Measurements from ENCODE around the gene LTBP3. TPM values are rescaled to one million over a fixed set of nuclear protein-coding genes. Genes with fewer than 3 reads are reported as not detected.

The LTBP3 gene
- total and polyA plus RNA-seq, 9 of the 15 experiments (the other 6 are each of a cell fraction or from before 2014, with no cell fraction given): 0.06 to 20.5 (median 4.8) TPM

DNA sequence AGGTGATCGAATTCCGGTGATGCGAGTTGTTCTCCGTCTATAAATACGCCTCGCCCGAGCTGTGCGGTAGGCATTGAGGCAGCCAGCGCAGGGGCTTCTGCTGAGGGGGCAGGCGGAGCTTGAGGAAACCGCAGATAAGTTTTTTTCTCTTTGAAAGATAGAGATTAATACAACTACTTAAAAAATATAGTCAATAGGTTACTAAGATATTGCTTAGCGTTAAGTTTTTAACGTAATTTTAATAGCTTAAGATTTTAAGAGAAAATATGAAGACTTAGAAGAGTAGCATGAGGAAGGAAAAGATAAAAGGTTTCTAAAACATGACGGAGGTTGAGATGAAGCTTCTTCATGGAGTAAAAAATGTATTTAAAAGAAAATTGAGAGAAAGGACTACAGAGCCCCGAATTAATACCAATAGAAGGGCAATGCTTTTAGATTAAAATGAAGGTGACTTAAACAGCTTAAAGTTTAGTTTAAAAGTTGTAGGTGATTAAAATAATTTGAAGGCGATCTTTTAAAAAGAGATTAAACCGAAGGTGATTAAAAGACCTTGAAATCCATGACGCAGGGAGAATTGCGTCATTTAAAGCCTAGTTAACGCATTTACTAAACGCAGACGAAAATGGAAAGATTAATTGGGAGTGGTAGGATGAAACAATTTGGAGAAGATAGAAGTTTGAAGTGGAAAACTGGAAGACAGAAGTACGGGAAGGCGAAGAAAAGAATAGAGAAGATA lies 59.0 kb downstream of the LTBP3 start, which contains the start of gene MALAT1 (continued):
- peak; percentile 91 to 99 for TF ChIP-seq AFF1 (IDR thresholded peaks at IDR 0.05; ENCODE audit: low read depth in 1 of 2, partially characterized antibody in 2 of 2)
- peak; percentile 98 for TF ChIP-seq GABPB2 (CRISPR knock-in tag; conservative IDR thresholded peaks at IDR 0.05)
- peak; percentile 53; the same call in 1 of the 2 replicates for TF ChIP-seq ZNF24 (IDR thresholded peaks at IDR 0.05)
- TF ChIP-seq TEAD1 (CRISPR knock-in tag; IDR thresholded peaks at IDR 0.05): peak; percentile 94 to 99
- peak; percentile 63; the same call in 1 of the 2 replicates for TF ChIP-seq FOSL1 (tag; conservative IDR thresholded peaks at IDR 0.05)
- no peak for TF ChIP-seq HDGF (IDR thresholded peaks at IDR 0.05)
- no peak for TF ChIP-seq ZNF766 (CRISPR knock-in tag; conservative IDR thresholded peaks at IDR 0.05)
- TF ChIP-seq FIP1L1 (IDR thresholded peaks at IDR 0.05; ENCODE audit: low read depth, low read length, poor library complexity, severe bottlenecking): no peak
- no peak for TF ChIP-seq TRIM28 (IDR thresholded peaks at IDR 0.05)
- peak; percentile 91 for TF ChIP-seq TEAD4 (IDR thresholded peaks at IDR 0.05; ENCODE audit: low read length)
- peak; percentile 85 for TF ChIP-seq TEAD4 (CRISPR knock-in tag; IDR thresholded peaks at IDR 0.05; ENCODE audit: borderline replicate concordance)
- TF ChIP-seq SMAD3 (CRISPR knock-in tag; conservative IDR thresholded peaks at IDR 0.05): peak; percentile 96
- TF ChIP-seq BRF2 (IDR thresholded peaks at IDR 0.05; ENCODE audit: borderline replicate concordance, insufficient read depth, insufficient read length): no peak
- peak; percentile 72; the same call in 1 of the 2 replicates for TF ChIP-seq ZKSCAN1 (IDR thresholded peaks at IDR 0.05; ENCODE audit: low read depth, low read length)
- peak; percentile 31; the same call in 1 of the 2 replicates for TF ChIP-seq ZNF311 (CRISPR knock-in tag; IDR thresholded peaks at IDR 0.05)
- TF ChIP-seq, protein P1, sequence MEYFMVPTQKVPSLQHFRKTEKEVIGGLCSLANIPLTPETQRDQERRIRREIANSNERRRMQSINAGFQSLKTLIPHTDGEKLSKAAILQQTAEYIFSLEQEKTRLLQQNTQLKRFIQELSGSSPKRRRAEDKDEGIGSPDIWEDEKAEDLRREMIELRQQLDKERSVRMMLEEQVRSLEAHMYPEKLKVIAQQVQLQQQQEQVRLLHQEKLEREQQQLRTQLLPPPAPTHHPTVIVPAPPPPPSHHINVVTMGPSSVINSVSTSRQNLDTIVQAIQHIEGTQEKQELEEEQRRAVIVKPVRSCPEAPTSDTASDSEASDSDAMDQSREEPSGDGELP (CRISPR knock-in tag; IDR thresholded peaks at IDR 0.05; ENCODE audit: borderline replicate concordance): peak; percentile 88
- peak; percentile 97 for TF ChIP-seq RFX7 (CRISPR knock-in tag; IDR thresholded peaks at IDR 0.05)
- TF ChIP-seq, protein P2, sequence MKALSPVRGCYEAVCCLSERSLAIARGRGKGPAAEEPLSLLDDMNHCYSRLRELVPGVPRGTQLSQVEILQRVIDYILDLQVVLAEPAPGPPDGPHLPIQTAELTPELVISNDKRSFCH (CRISPR knock-in tag; IDR thresholded peaks at IDR 0.05): no peak
- TF ChIP-seq, protein P2 (tag; IDR thresholded peaks at IDR 0.05): no peak; the same call in 1 of the 2 replicates
